Measurements from ENCODE around the gene PALS1.

DNA sequence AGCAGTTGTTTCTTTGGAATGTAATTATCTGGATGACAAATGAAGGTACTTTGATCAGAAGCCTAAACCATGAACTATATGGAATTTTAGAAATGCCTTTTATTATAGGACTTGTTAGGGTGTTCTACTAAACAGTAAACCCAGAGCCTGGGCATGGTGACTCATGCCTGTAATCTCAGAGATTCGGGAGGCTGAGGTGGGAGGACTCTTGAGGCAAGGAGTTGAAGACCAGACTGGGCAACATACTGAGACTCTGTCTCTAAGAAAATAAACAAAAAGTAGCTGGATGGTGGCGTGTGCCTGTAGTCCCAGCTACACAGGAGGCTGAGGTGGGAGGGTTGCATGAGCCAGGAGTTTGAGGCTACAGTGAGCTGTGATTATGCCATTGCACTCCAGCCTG lies 23.9 kb downstream of the PALS1 start:
- TF ChIP-seq CTCF (IDR thresholded peaks at IDR 0.05) (no peak), POLR2A (IDR thresholded peaks at IDR 0.05) (no peak)
